Chondrocyte (in vitro differentiated cells): ENCODE measurements around the gene RAB31. TPM values are rescaled to one million over a fixed set of nuclear protein-coding genes. Genes with fewer than 3 reads are reported as not detected.

Experiments
- DNase-seq: peaks from one replicate; pipeline ENCODE4 v3.0.0; 2021; ENCODE audit warnings: mixed read lengths, low spot score
- H3K27ac Mint-ChIP-seq: one replicate; pipeline ENCODE4 v1.8.0; 2021; ENCODE audit warnings: mild to moderate bottlenecking, moderate library complexity, mixed read lengths; ENCODE audit not compliant: unreplicated experiment
- H3K27me3 Mint-ChIP-seq: 2 replicates; pipeline ENCODE4 v1.8.0; 2021; ENCODE audit warnings: low read depth, mixed read lengths
- H3K36me3 Mint-ChIP-seq: 2 replicates; pipeline ENCODE4 v1.8.0; 2021; ENCODE audit warnings: low read depth, mixed read lengths
- H3K4me1 Mint-ChIP-seq: 2 replicates; pipeline ENCODE4 v1.8.0; 2021; ENCODE audit warnings: low read depth, mild to moderate bottlenecking, mixed read lengths
- H3K4me3 Mint-ChIP-seq: one replicate; pipeline ENCODE4 v1.8.0; 2021; ENCODE audit warnings: mild to moderate bottlenecking, moderate library complexity, mixed read lengths; ENCODE audit not compliant: unreplicated experiment
- H3K9me3 Mint-ChIP-seq: 2 replicates; pipeline ENCODE4 v1.8.0; 2021; ENCODE audit warnings: low read depth, mixed read lengths
- total RNA-seq: library from RNA; stranded (reverse); gene quantifications from 3 replicates; pipeline ENCODE4 v1.2.1, GENCODE V29; 2021
- TF ChIP-seq, protein P1 (sequence below): fragments of 200-600 bp; sonication (generic); IDR thresholded peaks from 2 replicates; pipeline ENCODE4 v1.5.0; 2021; ENCODE audit warnings: antibody characterized with exemption, mild to moderate bottlenecking, moderate library complexity

Gene RAB31
- total RNA-seq, 1 donor from 2014 or later: 87.7 TPM

DNA sequence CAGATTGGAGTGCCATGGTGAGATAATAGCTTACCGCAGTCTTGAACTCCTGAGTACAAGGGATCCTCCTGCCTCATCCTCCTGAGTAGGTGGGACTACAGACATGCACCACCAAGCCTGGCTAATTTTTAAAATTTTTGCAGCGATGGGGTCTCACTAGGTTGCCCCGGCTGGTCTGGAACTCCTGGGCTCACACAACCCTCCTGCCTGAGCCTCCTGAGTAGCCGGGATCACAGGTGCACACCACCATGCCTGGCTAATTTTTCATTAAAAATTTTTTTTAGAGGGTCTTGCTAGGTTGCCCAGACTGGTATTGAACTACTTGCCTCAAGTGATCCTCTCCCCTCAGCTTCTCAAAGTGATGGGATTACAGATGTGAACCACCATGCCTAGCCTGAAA, 27.8 kb downstream of the RAB31 start:
- Mint-ChIP-seq H3K4me3 (no peak overlapping the region), H3K9me3 (no peaks in the 10 kb centered on the region)
- TF ChIP-seq, protein P1, sequence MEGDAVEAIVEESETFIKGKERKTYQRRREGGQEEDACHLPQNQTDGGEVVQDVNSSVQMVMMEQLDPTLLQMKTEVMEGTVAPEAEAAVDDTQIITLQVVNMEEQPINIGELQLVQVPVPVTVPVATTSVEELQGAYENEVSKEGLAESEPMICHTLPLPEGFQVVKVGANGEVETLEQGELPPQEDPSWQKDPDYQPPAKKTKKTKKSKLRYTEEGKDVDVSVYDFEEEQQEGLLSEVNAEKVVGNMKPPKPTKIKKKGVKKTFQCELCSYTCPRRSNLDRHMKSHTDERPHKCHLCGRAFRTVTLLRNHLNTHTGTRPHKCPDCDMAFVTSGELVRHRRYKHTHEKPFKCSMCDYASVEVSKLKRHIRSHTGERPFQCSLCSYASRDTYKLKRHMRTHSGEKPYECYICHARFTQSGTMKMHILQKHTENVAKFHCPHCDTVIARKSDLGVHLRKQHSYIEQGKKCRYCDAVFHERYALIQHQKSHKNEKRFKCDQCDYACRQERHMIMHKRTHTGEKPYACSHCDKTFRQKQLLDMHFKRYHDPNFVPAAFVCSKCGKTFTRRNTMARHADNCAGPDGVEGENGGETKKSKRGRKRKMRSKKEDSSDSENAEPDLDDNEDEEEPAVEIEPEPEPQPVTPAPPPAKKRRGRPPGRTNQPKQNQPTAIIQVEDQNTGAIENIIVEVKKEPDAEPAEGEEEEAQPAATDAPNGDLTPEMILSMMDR: no peak

DNA sequence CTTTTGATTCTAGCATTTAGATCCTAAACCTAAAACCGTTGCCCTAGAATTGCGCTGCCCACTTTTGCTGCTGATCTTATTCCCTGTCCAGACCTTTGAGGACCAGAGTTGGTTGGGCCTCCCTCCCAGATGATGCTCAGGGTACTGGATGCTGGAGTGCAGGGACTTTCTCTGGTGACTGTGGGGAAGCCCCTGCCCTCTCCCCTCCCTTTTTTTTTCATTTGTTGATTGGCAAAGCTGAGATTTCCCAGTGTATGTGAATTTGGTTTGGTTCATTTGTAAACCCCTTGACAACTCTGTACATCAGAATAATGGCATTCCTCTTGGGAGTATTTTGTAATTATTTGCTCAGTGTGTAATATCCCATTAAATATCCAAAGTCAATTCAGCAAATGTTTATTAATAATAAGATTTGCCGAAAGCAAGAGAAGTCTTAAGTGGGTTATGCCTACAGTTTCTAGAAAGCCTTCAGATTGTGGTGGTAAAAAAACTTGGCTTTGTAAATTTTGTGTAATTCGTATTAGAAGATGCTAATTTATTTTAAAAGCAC, 28.3 kb downstream of the RAB31 start:
- H3K36me3 Mint-ChIP-seq: peaks cover 10% of the 10 kb centered on the region
- peaks cover 27% of the 10 kb centered on the region for H3K4me1 Mint-ChIP-seq
- TF ChIP-seq, protein P1: no peak
- no peak overlapping the region for H3K27ac Mint-ChIP-seq
- no peaks in the 10 kb centered on the region for H3K9me3 Mint-ChIP-seq
- no peak for DNase-seq
- no peaks in the 10 kb centered on the region for H3K27me3 Mint-ChIP-seq
- no peak overlapping the region for H3K4me3 Mint-ChIP-seq

More for the DNA sequence above, 27.8 kb downstream of the RAB31 start:
- H3K4me1 Mint-ChIP-seq: peaks cover 31% of the 10 kb centered on the region
- H3K27ac Mint-ChIP-seq: no peak overlapping the region
- peaks cover 10% of the 10 kb centered on the region for H3K36me3 Mint-ChIP-seq
- no peaks in the 10 kb centered on the region for H3K27me3 Mint-ChIP-seq
- DNase-seq: no peak

DNA sequence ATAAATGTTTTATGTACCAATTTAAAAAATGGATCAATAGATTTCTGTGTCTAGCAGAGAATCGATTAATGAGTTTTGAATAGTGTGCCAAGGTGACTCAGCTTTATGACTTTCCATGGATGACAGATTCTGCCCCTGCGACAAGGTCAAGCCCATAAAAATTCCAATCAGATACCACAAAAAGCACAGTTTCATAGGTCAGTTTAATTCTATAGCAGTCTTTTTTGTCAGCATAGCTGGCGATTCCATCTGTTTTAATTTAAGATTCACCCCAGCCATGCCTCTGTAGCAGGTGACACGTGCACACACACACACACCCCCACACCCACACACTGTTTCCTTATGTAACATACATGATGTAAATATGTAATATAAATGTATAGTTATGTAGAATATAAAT, 28.9 kb downstream of the RAB31 start:
- H3K4me1 Mint-ChIP-seq: peaks cover 27% of the 10 kb centered on the region
- H3K9me3 Mint-ChIP-seq: no peaks in the 10 kb centered on the region
- H3K4me3 Mint-ChIP-seq: no peak overlapping the region
- TF ChIP-seq, protein P1: no peak
- peaks cover 8% of the 10 kb centered on the region for H3K36me3 Mint-ChIP-seq
- no peak for DNase-seq
- H3K27ac Mint-ChIP-seq: no peak overlapping the region
- H3K27me3 Mint-ChIP-seq: no peaks in the 10 kb centered on the region

DNA sequence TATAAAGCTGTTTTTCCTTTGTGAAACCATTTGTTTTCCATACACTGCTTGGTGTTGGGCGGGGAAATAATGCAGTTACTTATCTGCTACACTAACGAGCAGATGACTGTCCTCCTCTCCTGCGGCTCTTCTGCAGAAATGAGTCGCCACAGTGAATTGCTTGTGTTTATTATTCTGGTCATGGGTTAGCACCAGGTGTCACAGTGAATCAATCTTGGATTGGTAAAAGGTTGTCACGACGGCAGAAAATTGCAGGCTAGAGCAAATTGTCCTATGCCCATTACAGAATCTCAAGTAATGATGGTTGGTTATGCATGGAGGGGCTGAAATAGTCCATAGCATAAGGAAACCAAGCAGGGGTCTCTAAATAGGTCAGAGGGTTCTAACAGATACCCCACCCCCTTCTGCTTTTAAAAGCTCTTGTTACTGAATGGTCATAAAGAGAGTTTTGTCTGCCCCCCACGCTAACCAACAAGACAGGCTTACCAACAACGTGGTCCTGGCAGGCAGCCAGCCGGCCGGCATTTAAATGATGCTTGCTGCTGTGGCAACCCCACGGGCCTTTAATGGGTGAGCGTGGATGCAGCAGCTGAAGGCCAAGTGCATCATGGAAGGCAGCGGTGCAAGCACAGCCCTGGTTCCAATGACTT, 29.5 kb downstream of the RAB31 start:
- H3K36me3 Mint-ChIP-seq: peaks cover 5% of the 10 kb centered on the region

DNA sequence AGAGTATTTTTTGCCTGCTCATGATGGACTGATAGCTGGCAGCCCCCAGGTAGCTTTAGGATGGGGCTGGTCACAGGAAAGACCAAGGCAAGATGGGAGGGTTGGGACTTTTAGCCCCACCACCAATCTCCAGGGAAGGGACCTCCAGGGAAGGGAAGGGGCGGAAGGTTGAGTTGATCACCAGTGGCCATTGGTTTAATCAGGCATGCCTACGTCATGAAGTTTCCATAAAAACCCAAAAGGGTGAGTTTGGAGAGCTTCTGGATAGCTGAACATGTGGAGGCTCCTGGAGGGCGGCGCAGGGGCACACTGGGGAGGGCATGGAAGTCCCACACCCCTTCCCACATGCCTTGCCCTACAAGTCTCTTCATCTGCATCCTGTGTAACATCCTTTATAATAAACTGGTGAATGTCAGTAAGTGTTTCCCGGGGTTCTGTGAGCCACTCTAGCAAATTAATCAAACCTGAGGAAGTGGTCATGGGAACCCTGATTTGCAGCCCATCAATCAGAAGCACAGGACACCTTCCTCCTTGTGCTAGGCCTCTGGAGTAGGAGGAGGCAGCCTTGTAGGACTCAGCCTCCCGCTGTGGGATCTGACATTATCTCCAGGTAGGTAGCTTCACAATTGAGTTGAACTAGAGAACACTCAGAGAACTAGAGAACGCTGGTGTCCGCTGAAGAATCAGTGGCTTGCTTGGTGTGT, 30.3 kb downstream of the RAB31 start:
- Mint-ChIP-seq H3K4me3 (no peak overlapping the region), H3K4me1 (peaks cover 41% of the 10 kb centered on the region), H3K27ac (no peak overlapping the region), H3K36me3 (peaks cover 2% of the 10 kb centered on the region), H3K27me3 (no peaks in the 10 kb centered on the region), H3K9me3 (no peaks in the 10 kb centered on the region)
- DNase-seq: no peak
- TF ChIP-seq, protein P1: no peak

More for the DNA sequence above, 29.5 kb downstream of the RAB31 start:
- Mint-ChIP-seq H3K9me3 (no peaks in the 10 kb centered on the region), H3K27me3 (no peaks in the 10 kb centered on the region), H3K4me1 (peaks cover 33% of the 10 kb centered on the region), H3K4me3 (no peak overlapping the region), H3K27ac (no peak overlapping the region)
- DNase-seq: no peak
- TF ChIP-seq, protein P1: no peak
